ENCODE results near the gene GNAI3.

GNAI3 gene

DNA sequence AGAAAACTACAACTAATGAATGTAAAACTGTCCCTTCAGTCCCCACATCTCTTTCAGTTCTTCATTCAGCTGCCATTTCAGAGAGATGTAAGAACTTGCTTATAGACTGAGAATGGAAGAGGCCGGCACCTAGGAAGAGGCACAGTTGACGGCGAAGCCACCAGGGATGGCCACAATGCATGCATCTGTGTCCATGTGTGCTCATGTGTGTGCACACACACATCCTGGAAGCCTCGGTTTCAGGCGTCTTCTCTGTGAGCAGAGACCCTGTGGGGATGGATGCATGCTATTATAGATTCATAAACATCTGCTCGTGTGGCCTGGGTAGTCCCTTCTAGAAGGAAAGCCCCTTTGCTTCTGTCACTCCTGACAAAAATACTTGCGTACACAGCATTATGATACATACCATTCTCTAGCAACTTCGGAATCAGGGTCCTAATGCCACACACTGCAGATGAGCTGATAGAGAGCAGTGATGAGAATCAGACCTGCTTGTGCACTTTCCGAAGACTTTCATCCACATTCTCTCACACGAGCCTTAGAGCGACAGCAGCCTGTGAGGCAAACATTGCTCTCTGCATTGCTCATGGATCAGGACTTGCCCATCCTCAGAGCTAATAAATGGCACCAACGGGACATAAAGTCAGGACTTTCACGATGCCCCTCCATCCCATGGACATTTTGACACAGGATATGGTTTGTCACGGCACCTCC, 21.2 kb upstream of the GNAI3 start:
- Histone ChIP-seq H3K9me2 (ENCODE audit: low read depth, low read length) (no peaks in the 10 kb centered on the region), H3K9ac (ENCODE audit: low read length) (no peak overlapping the region), H3K4me1 (ENCODE audit: insufficient read depth, low read length, severe bottlenecking) (peaks cover 4% of the 10 kb centered on the region), H3K27me3 (ENCODE audit: insufficient read depth, low read length) (0 out of 2 replicates have a peak, but pooled peaks cover 5% of the 10 kb centered on the region), H3K4me3 (ENCODE audit: low read depth, low read length, poor library complexity, severe bottlenecking) (no peak overlapping the region), H3K9me3 (ENCODE audit: low read length) (no peaks in the 10 kb centered on the region), H3K27ac (ENCODE audit: low read depth, low read length, poor library complexity, severe bottlenecking) (no peak overlapping the region), H4K20me1 (ENCODE audit: insufficient read depth, low read length) (no peaks in the 10 kb centered on the region), H3K4me2 (ENCODE audit: low read length) (no peak overlapping the region), H3K79me2 (ENCODE audit: insufficient read depth, low read length) (no peaks in the 10 kb centered on the region), H3K36me3 (ENCODE audit: insufficient read depth, low read length) (no peaks in the 10 kb centered on the region), H3F3A (ENCODE audit: insufficient read depth, low read length) (no peaks in the 10 kb centered on the region), H2AFZ (ENCODE audit: low read length) (no peak overlapping the region)
- no peak for TF ChIP-seq EZH2 (IDR thresholded peaks at IDR 0.05; ENCODE audit: borderline replicate concordance, low read length)
- TF ChIP-seq, protein P1, sequence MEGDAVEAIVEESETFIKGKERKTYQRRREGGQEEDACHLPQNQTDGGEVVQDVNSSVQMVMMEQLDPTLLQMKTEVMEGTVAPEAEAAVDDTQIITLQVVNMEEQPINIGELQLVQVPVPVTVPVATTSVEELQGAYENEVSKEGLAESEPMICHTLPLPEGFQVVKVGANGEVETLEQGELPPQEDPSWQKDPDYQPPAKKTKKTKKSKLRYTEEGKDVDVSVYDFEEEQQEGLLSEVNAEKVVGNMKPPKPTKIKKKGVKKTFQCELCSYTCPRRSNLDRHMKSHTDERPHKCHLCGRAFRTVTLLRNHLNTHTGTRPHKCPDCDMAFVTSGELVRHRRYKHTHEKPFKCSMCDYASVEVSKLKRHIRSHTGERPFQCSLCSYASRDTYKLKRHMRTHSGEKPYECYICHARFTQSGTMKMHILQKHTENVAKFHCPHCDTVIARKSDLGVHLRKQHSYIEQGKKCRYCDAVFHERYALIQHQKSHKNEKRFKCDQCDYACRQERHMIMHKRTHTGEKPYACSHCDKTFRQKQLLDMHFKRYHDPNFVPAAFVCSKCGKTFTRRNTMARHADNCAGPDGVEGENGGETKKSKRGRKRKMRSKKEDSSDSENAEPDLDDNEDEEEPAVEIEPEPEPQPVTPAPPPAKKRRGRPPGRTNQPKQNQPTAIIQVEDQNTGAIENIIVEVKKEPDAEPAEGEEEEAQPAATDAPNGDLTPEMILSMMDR (IDR thresholded peaks at IDR 0.05; ENCODE audit: low read length): no peak

DNA sequence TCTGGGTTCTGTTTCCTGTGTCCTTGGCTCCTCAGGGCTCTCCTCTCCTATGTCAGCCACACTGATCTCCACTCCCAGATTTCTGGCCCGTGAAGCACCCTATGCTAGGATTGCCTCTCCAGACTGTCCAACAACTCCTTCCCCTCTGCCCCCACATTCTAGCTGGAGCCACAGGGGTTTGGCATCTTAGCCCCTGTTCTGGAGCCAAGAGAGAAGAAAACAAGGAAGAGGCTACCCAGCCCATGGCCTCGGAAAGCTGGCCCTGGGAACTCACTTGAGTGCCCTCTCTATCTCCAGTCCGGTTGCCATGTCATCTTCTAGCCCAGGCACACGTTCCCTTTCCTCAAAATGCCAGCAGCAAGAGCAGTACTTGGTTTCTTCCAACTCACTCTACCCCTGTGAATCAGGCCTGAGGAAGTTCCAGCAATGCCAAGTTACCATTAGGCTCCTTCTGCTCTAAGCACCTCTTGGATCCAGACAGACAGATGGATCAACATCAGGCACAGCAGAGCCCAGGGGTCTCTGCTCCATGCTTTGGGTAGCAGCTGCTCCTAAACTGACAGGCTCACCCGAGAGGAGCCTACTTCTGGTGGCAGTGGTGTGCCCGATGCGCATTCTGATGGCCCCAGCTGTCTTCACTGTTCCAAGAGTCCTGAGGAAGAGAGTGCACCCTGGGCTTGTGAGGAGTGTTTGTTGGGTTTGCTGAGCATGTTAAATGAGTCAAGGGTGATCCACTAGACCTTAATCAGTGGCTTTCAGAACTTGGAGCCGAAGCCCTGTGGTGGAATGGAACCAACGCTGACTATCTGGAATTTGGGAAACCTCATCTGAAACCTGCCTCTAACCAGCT, 20.3 kb upstream of the GNAI3 start:
- H3K4me3 ChIP-seq (ENCODE audit: low read depth, low read length, poor library complexity, severe bottlenecking): no peak overlapping the region
- peaks cover 9% of the 10 kb centered on the region for H3K4me1 ChIP-seq (ENCODE audit: insufficient read depth, low read length, severe bottlenecking)
- H3K9ac ChIP-seq (ENCODE audit: low read length): no peak overlapping the region
- no peak overlapping the region for H3K27ac ChIP-seq (ENCODE audit: low read depth, low read length, poor library complexity, severe bottlenecking)
- H3K4me2 ChIP-seq (ENCODE audit: low read length): no peak overlapping the region
- H3K9me2 ChIP-seq (ENCODE audit: low read depth, low read length): no peaks in the 10 kb centered on the region
- H2AFZ ChIP-seq (ENCODE audit: low read length): no peak overlapping the region
- no peaks in the 10 kb centered on the region for H3K9me3 ChIP-seq (ENCODE audit: low read length)
- no peaks in the 10 kb centered on the region for H4K20me1 ChIP-seq (ENCODE audit: insufficient read depth, low read length)
- H3K27me3 ChIP-seq (ENCODE audit: insufficient read depth, low read length): 0 out of 2 replicates have a peak, but pooled peaks cover 5% of the 10 kb centered on the region
- H3F3A ChIP-seq (ENCODE audit: insufficient read depth, low read length): no peaks in the 10 kb centered on the region
- no peaks in the 10 kb centered on the region for H3K36me3 ChIP-seq (ENCODE audit: insufficient read depth, low read length)
- no peaks in the 10 kb centered on the region for H3K79me2 ChIP-seq (ENCODE audit: insufficient read depth, low read length)
- TF ChIP-seq, protein P1 (IDR thresholded peaks at IDR 0.05; ENCODE audit: low read length): no peak
- no peak for TF ChIP-seq EZH2 (IDR thresholded peaks at IDR 0.05; ENCODE audit: borderline replicate concordance, low read length)

DNA sequence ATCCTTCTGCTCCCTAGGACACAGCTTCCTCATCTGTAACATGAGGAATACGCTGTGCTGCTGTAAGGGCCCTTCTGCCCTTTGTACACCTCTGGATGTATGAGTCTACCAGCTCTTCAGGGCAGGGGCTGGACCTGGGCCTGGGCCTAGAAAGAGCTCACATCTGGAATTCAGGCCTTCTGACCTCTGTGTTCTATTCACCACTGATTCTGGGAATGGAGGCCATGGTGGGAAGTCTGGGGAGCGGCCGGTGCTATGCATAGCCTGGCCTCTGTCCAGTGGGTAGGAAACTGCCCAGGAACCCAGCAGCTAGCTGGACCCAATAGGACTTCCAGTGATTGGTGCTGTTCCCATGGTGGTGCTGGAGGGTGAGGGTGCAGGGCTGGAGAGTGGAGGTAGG, 19.7 kb upstream of the GNAI3 start:
- Histone ChIP-seq H3K79me2 (ENCODE audit: insufficient read depth, low read length) (no peaks in the 10 kb centered on the region), H3K4me2 (ENCODE audit: low read length) (no peak overlapping the region), H3K27ac (ENCODE audit: low read depth, low read length, poor library complexity, severe bottlenecking) (no peak overlapping the region), H3K4me1 (ENCODE audit: insufficient read depth, low read length, severe bottlenecking) (peaks cover 9% of the 10 kb centered on the region), H4K20me1 (ENCODE audit: insufficient read depth, low read length) (no peaks in the 10 kb centered on the region), H2AFZ (ENCODE audit: low read length) (no peak overlapping the region), H3K36me3 (ENCODE audit: insufficient read depth, low read length) (no peaks in the 10 kb centered on the region), H3K4me3 (ENCODE audit: low read depth, low read length, poor library complexity, severe bottlenecking) (no peak overlapping the region), H3K9me2 (ENCODE audit: low read depth, low read length) (no peaks in the 10 kb centered on the region), H3K9me3 (ENCODE audit: low read length) (no peaks in the 10 kb centered on the region), H3K9ac (ENCODE audit: low read length) (no peak overlapping the region), H3K27me3 (ENCODE audit: insufficient read depth, low read length) (0 out of 2 replicates have a peak, but pooled peaks cover 5% of the 10 kb centered on the region), H3F3A (ENCODE audit: insufficient read depth, low read length) (no peaks in the 10 kb centered on the region)
- TF ChIP-seq, protein P1 (IDR thresholded peaks at IDR 0.05; ENCODE audit: low read length): no peak
- no peak for TF ChIP-seq EZH2 (IDR thresholded peaks at IDR 0.05; ENCODE audit: borderline replicate concordance, low read length)
